NCI-H82 treated with DMSO at 0.1 percent for 48 hours (cell line): ENCODE measurements around the gene ENDOD1.

Experiments
- DNase-seq: peaks from one replicate; lab custom pipeline; 2025; ENCODE audit not compliant: unreplicated experiment; lab: John Stamatoyannopoulos, UW

Gene ENDOD1

GRCh38 chr11:95076416-95076815 is 13.2 kb upstream of the ENDOD1 start:
- DNase-seq, result no peak

GRCh38 chr11:95076981-95077380 is 12.7 kb upstream of the ENDOD1 start:
- DNase-seq, result no peak

GRCh38 chr11:95078526-95078925 is 11.1 kb upstream of the ENDOD1 start:
- DNase-seq, result no peak

GRCh38 chr11:95081010-95081409 is 8.6 kb upstream of the ENDOD1 start:
- no peak for DNase-seq

- DNase-seq, result no peak
Measured at GRCh38 chr11:95081412-95081811, 8.2 kb upstream of the ENDOD1 start.

GRCh38 chr11:95082576-95083001 is 7.1 kb upstream of the ENDOD1 start:
- no peak for DNase-seq

- DNase-seq, result no peak
Measured at GRCh38 chr11:95084509-95084908, 5.1 kb upstream of the ENDOD1 start.

GRCh38 chr11:95085117-95085816 is 4.4 kb upstream of the ENDOD1 start:
- no peak for DNase-seq

GRCh38 chr11:95086151-95086550 is 3.5 kb upstream of the ENDOD1 start:
- DNase-seq, result no peak

- no peak for DNase-seq
Measured at GRCh38 chr11:95086836-95087570, 2.6 kb upstream of the ENDOD1 start.

GRCh38 chr11:95088946-95089619 is 563 bp upstream of the ENDOD1 start:
- DNase-seq, result no peak

- no peak for DNase-seq
Measured at GRCh38 chr11:95091663-95092180, 2.1 kb downstream of the ENDOD1 start.

GRCh38 chr11:95092549-95093324 is 3.1 kb downstream of the ENDOD1 start:
- DNase-seq, result no peak

- no peak for DNase-seq
Measured at GRCh38 chr11:95093548-95093947, 3.9 kb downstream of the ENDOD1 start.

GRCh38 chr11:95095858-95096587 is 6.4 kb downstream of the ENDOD1 start:
- DNase-seq, result no peak

GRCh38 chr11:95097209-95097608 is 7.6 kb downstream of the ENDOD1 start:
- DNase-seq, result no peak

- no peak for DNase-seq
Measured at GRCh38 chr11:95098826-95099225, 9.2 kb downstream of the ENDOD1 start.

- no peak for DNase-seq
Measured at GRCh38 chr11:95100191-95100648, 10.6 kb downstream of the ENDOD1 start.

GRCh38 chr11:95100856-95101507 is 11.3 kb downstream of the ENDOD1 start:
- no peak for DNase-seq

GRCh38 chr11:95101935-95102334 is 12.3 kb downstream of the ENDOD1 start:
- DNase-seq, result no peak
